ENCODE results near the gene HS6ST1.
A peak's percentile ranks its signal among the peaks of the same experiment; 100 is the strongest.

Gene HS6ST1

GRCh38 chr2:128292599-128293425, 25.9 kb downstream of the HS6ST1 start:
- TF ChIP-seq CREB5 (CRISPR knock-in tag; IDR thresholded peaks at IDR 0.05; ENCODE audit: low read depth) = no peak
- TF ChIP-seq ZFP3 (CRISPR knock-in tag; IDR thresholded peaks at IDR 0.05) = no peak
- TF ChIP-seq ZNF565 (CRISPR knock-in tag; conservative IDR thresholded peaks at IDR 0.05; ENCODE audit: low read depth) = no peak
- TF ChIP-seq ZNF8 (CRISPR knock-in tag; IDR thresholded peaks at IDR 0.05) = no peak
- TF ChIP-seq ISL1 (CRISPR knock-in tag; IDR thresholded peaks at IDR 0.05) = no peak
- TF ChIP-seq PPARA (CRISPR knock-in tag; IDR thresholded peaks at IDR 0.05; ENCODE audit: borderline replicate concordance) = no peak
- TF ChIP-seq TCF4 (CRISPR knock-in tag; IDR thresholded peaks at IDR 0.05; ENCODE audit: borderline replicate concordance) = no peak
- TF ChIP-seq SNAI2 (CRISPR knock-in tag; IDR thresholded peaks at IDR 0.05) = no peak
- TF ChIP-seq PATZ1 (CRISPR knock-in tag; IDR thresholded peaks at IDR 0.05; ENCODE audit: borderline replicate concordance) = no peak
- no peak for TF ChIP-seq ARNTL (CRISPR knock-in tag; IDR thresholded peaks at IDR 0.05; ENCODE audit: borderline replicate concordance, low read depth)
- no peak for TF ChIP-seq ZFP30 (CRISPR knock-in tag; IDR thresholded peaks at IDR 0.05)
- TF ChIP-seq ZC3H10 (CRISPR knock-in tag; IDR thresholded peaks at IDR 0.05) = no peak
- TF ChIP-seq OSR1 (CRISPR knock-in tag; IDR thresholded peaks at IDR 0.05) = no peak
- no peak for TF ChIP-seq BACH2 (CRISPR knock-in tag; IDR thresholded peaks at IDR 0.05; ENCODE audit: borderline replicate concordance)
- no peak for TF ChIP-seq RARB (CRISPR knock-in tag; IDR thresholded peaks at IDR 0.05)
- ATAC-seq = peak; percentile 48

- TF ChIP-seq CSRNP3 (CRISPR knock-in tag; IDR thresholded peaks at IDR 0.05) = no peak
- no peak for TF ChIP-seq ESRRG (CRISPR knock-in tag; IDR thresholded peaks at IDR 0.05)
- no peak for TF ChIP-seq PPARA (CRISPR knock-in tag; IDR thresholded peaks at IDR 0.05; ENCODE audit: borderline replicate concordance)
- TF ChIP-seq ZC3H10 (CRISPR knock-in tag; IDR thresholded peaks at IDR 0.05) = no peak
- TF ChIP-seq ARNTL (CRISPR knock-in tag; IDR thresholded peaks at IDR 0.05; ENCODE audit: borderline replicate concordance, low read depth) = no peak
- no peak for TF ChIP-seq GLIS3 (CRISPR knock-in tag; IDR thresholded peaks at IDR 0.05)
- no peak for TF ChIP-seq POU6F1 (CRISPR knock-in tag; IDR thresholded peaks at IDR 0.05; ENCODE audit: borderline replicate concordance, low read depth)
- no peak for TF ChIP-seq TCF4 (CRISPR knock-in tag; IDR thresholded peaks at IDR 0.05; ENCODE audit: borderline replicate concordance)
- no peak for TF ChIP-seq BACH2 (CRISPR knock-in tag; IDR thresholded peaks at IDR 0.05; ENCODE audit: borderline replicate concordance)
- TF ChIP-seq ZNF70 (CRISPR knock-in tag; IDR thresholded peaks at IDR 0.05) = no peak
- TF ChIP-seq ZFP30 (CRISPR knock-in tag; IDR thresholded peaks at IDR 0.05) = no peak
- no peak for TF ChIP-seq OSR1 (CRISPR knock-in tag; IDR thresholded peaks at IDR 0.05)
- no peak for TF ChIP-seq RARB (CRISPR knock-in tag; IDR thresholded peaks at IDR 0.05)
- no peak for ATAC-seq
Measured at GRCh38 chr2:128291844-128292598, 26.6 kb downstream of the HS6ST1 start.

GRCh38 chr2:128291161-128291843, 27.4 kb downstream of the HS6ST1 start:
- no peak for ATAC-seq
- TF ChIP-seq ZNF565 (CRISPR knock-in tag; conservative IDR thresholded peaks at IDR 0.05; ENCODE audit: low read depth) (no peak), OSR1 (CRISPR knock-in tag; IDR thresholded peaks at IDR 0.05) (no peak), CREB5 (CRISPR knock-in tag; IDR thresholded peaks at IDR 0.05; ENCODE audit: low read depth) (no peak), PPARA (CRISPR knock-in tag; IDR thresholded peaks at IDR 0.05; ENCODE audit: borderline replicate concordance) (no peak), TSHZ2 (CRISPR knock-in tag; IDR thresholded peaks at IDR 0.05) (no peak), ARNTL (CRISPR knock-in tag; IDR thresholded peaks at IDR 0.05; ENCODE audit: borderline replicate concordance, low read depth) (no peak), ZFP3 (CRISPR knock-in tag; IDR thresholded peaks at IDR 0.05) (no peak), ZFP30 (CRISPR knock-in tag; IDR thresholded peaks at IDR 0.05) (no peak), SNAI2 (CRISPR knock-in tag; IDR thresholded peaks at IDR 0.05) (no peak), TOX (CRISPR knock-in tag; IDR thresholded peaks at IDR 0.05; ENCODE audit: borderline replicate concordance) (no peak)
